ENCODE results near the gene TASP1. TPM values are rescaled to one million over a fixed set of nuclear protein-coding genes. Genes with fewer than 3 reads are reported as not detected.
A peak's percentile ranks its signal among the peaks of the same experiment; 100 is the strongest.
"Not testable (repeated sequence)": the region's sequence is repeated elsewhere in the genome, so short reads cannot be mapped to it uniquely, and the experiment has no call there.

The TASP1 gene
- total RNA-seq, 1 experiment from 2014 or later: 27.4 TPM

DNA sequence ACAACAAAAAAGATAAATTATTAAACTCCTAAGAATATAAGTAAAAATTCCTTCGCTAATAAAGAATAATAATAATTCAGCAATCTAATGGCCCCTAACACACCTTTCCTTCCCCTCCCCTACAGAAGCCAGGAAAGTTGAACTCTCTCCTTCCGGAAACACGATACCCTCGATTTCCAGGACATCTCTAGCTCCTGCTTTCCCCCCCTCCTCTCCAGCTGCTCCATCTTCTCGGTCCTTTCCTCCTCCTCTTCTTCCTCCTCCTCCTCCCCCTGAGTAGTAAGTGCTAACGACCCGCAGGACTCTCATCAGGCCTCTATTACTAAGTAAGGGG lies 603 bp downstream of the TASP1 start:
- peak in 1 of 2 experiments; percentile 42 for DNase-seq
- intact Hi-C loops (cut with micrococcal nuclease; ENCODE audit: unreplicated experiment): loop anchor here (1.0 to 10.0 kb wide), 3 partner anchors 43 to 357 kb away; partner anchors contain the start of genes MACROD2 and SEL1L2

DNA sequence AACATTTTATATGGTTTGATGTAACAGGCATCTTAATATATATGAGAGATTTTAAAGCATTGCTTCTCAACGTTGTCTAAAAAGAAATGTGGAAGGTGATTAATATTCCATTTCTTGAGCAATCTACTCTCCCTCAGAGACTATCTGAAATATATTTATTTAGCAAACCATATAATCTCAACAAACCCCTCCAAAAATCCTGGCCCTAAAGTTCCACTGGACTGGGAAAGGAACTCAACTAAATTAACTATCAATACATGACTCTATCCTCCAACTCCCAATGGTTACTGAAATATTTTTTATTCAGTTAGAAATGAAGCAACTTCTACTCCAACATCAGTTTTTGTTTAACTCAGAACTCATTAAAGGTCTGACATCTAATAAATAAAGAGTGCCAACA lies 6.3 kb downstream of the TASP1 start:
- POLR2A ChIA-PET: no interaction called here
- DNase-seq: no peak
- no peaks in the 10 kb centered on the region for H3K36me3 ChIP-seq (ENCODE audit: control insufficient read depth, insufficient read depth, low read length)
- Mint-ChIP-seq H3K36me3 (ENCODE audit: insufficient read depth, unreplicated experiment) (peaks cover 6% of the 10 kb centered on the region), H3K4me3 (ENCODE audit: unreplicated experiment) (no peak overlapping the region), H3K9me3 (ENCODE audit: unreplicated experiment) (no peaks in the 10 kb centered on the region), H3K27ac (ENCODE audit: unreplicated experiment) (no peak overlapping the region), H3K27me3 (ENCODE audit: insufficient read depth, unreplicated experiment) (no peaks in the 10 kb centered on the region), H3K4me1 (ENCODE audit: low read depth, unreplicated experiment) (peaks cover 9% of the 10 kb centered on the region)
- intact Hi-C loops (cut with micrococcal nuclease; ENCODE audit: unreplicated experiment): loop anchor here (10.0 kb wide), 1 partner anchor 362 kb away; the partner anchor contains the start of genes MACROD2 and SEL1L2
- TF ChIP-seq, protein P1, sequence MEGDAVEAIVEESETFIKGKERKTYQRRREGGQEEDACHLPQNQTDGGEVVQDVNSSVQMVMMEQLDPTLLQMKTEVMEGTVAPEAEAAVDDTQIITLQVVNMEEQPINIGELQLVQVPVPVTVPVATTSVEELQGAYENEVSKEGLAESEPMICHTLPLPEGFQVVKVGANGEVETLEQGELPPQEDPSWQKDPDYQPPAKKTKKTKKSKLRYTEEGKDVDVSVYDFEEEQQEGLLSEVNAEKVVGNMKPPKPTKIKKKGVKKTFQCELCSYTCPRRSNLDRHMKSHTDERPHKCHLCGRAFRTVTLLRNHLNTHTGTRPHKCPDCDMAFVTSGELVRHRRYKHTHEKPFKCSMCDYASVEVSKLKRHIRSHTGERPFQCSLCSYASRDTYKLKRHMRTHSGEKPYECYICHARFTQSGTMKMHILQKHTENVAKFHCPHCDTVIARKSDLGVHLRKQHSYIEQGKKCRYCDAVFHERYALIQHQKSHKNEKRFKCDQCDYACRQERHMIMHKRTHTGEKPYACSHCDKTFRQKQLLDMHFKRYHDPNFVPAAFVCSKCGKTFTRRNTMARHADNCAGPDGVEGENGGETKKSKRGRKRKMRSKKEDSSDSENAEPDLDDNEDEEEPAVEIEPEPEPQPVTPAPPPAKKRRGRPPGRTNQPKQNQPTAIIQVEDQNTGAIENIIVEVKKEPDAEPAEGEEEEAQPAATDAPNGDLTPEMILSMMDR (IDR thresholded peaks at IDR 0.05; ENCODE audit: insufficient read depth in 1 of 2, low read depth in 1 of 2, low read length in 1 of 2, severe bottlenecking in 1 of 2, unreplicated experiment in 1 of 2): no peak
- no peaks in the 10 kb centered on the region for H3K27me3 ChIP-seq (replicated peaks; ENCODE audit: control insufficient read depth, insufficient read depth, low read length)
- H3K9me3 ChIP-seq: no peaks in the 10 kb centered on the region
- no peak overlapping the region for H3K4me3 ChIP-seq (ENCODE audit: low read depth, low read length)
- CTCF ChIA-PET: no interaction called here
- peaks cover 11% of the 10 kb centered on the region for H3K4me1 ChIP-seq
- BruUV-seq (replicated peaks): no TSS peak

More for the DNA sequence above, 603 bp downstream of the TASP1 start:
- H3K9me3 ChIP-seq: no peaks in the 10 kb centered on the region
- Mint-ChIP-seq H3K27me3 (ENCODE audit: insufficient read depth, unreplicated experiment) (no peaks in the 10 kb centered on the region), H3K36me3 (ENCODE audit: insufficient read depth, unreplicated experiment) (peaks cover 7% of the 10 kb centered on the region), H3K27ac (ENCODE audit: unreplicated experiment) (peak overlapping the region; percentile 85), H3K9me3 (ENCODE audit: unreplicated experiment) (no peaks in the 10 kb centered on the region), H3K4me1 (ENCODE audit: low read depth, unreplicated experiment) (peaks cover 6% of the 10 kb centered on the region), H3K4me3 (ENCODE audit: unreplicated experiment) (peak overlapping the region; percentile 86)
- no TSS peak for BruUV-seq (replicated peaks)
- POLR2A ChIA-PET: interaction anchor here (0.7 kb wide), 1 partner anchor 132 kb away, joined by 3 read pairs; no protein-coding TSS in a partner anchor
- H3K4me3 ChIP-seq (ENCODE audit: low read depth, low read length): peak overlapping the region; percentile 84
- no peaks in the 10 kb centered on the region for H3K36me3 ChIP-seq (ENCODE audit: control insufficient read depth, insufficient read depth, low read length)
- H3K4me1 ChIP-seq: peaks cover 10% of the 10 kb centered on the region; the same call in 1 of the 2 replicates
- TF ChIP-seq, protein P1 (IDR thresholded peaks at IDR 0.05; ENCODE audit: insufficient read depth in 1 of 2, low read depth in 1 of 2, low read length in 1 of 2, severe bottlenecking in 1 of 2, unreplicated experiment in 1 of 2): no peak
- CTCF ChIA-PET: interaction anchor here (0.7 kb wide), 1 partner anchor 24 kb away, joined by 3 read pairs; no protein-coding TSS in a partner anchor
- H3K27me3 ChIP-seq (replicated peaks; ENCODE audit: control insufficient read depth, insufficient read depth, low read length): no peaks in the 10 kb centered on the region

DNA sequence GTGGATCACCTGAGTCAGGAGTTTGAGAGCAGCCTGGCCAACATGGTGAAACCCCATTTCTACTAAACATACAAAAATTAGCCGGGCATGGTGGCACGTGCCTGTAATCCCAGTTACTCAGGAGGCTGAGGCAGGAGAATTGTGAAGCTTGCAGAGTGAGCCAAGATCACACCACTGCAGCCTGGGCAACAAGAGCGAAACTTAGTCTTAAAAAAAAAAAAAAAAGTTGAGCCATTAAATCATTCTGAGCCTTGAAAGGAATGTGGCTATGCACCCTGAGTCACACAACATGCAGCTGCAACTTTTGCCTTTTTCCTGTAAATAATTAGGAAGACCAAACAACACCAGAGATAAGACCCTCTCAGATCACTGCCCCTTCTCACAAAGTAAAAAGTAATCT lies 11.2 kb downstream of the TASP1 start:
- H3K9me3 Mint-ChIP-seq (ENCODE audit: unreplicated experiment); H3K36me3 Mint-ChIP-seq (ENCODE audit: insufficient read depth, unreplicated experiment); H3K4me1 ChIP-seq; intact Hi-C loops (cut with micrococcal nuclease; ENCODE audit: unreplicated experiment); BruUV-seq (replicated peaks); H3K27me3 ChIP-seq (replicated peaks; ENCODE audit: control insufficient read depth, insufficient read depth, low read length); H3K36me3 ChIP-seq (ENCODE audit: control insufficient read depth, insufficient read depth, low read length); H3K4me1 Mint-ChIP-seq (ENCODE audit: low read depth, unreplicated experiment); CTCF ChIA-PET; H3K27me3 Mint-ChIP-seq (ENCODE audit: insufficient read depth, unreplicated experiment); POLR2A ChIA-PET; H3K9me3 ChIP-seq; H3K27ac Mint-ChIP-seq (ENCODE audit: unreplicated experiment); H3K4me3 ChIP-seq (ENCODE audit: low read depth, low read length); H3K4me3 Mint-ChIP-seq (ENCODE audit: unreplicated experiment); DNase-seq: not testable (repeated sequence)

DNA sequence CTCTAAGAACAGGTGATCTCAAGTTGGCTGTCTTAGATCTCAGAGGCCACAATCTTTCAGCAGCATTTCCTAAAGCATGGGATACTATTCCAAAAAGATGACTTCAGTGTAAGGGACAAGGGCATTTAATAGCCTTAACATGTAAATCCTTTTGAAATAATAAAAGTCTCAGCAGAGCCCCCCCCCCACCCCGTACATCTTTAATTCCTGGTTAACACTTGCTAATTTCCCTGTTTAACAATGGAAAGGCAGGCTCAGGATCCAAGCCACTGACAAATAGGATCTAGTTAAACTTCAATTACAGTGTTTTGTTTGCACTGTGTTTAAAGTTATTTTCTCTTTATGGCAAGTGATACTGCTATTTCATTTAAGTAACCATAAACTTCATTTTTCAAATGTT lies 12.0 kb downstream of the TASP1 start:
- DNase-seq: no peak
- H3K36me3 ChIP-seq (ENCODE audit: control insufficient read depth, insufficient read depth, low read length): no peaks in the 10 kb centered on the region
- H3K4me3 Mint-ChIP-seq (ENCODE audit: unreplicated experiment): no peak overlapping the region
- no peaks in the 10 kb centered on the region for H3K9me3 ChIP-seq
- H3K4me1 ChIP-seq: peaks cover 10% of the 10 kb centered on the region; the same call in 1 of the 2 replicates
- BruUV-seq (replicated peaks): no TSS peak
- intact Hi-C loops (cut with micrococcal nuclease; ENCODE audit: unreplicated experiment): no loop called here
- H3K36me3 Mint-ChIP-seq (ENCODE audit: insufficient read depth, unreplicated experiment): peaks cover 12% of the 10 kb centered on the region
- no peak overlapping the region for H3K27ac Mint-ChIP-seq (ENCODE audit: unreplicated experiment)
- TF ChIP-seq, protein P1 (IDR thresholded peaks at IDR 0.05; ENCODE audit: insufficient read depth in 1 of 2, low read depth in 1 of 2, low read length in 1 of 2, severe bottlenecking in 1 of 2, unreplicated experiment in 1 of 2): no peak
- H3K27me3 ChIP-seq (replicated peaks; ENCODE audit: control insufficient read depth, insufficient read depth, low read length): no peaks in the 10 kb centered on the region
- H3K27me3 Mint-ChIP-seq (ENCODE audit: insufficient read depth, unreplicated experiment): no peaks in the 10 kb centered on the region
- H3K9me3 Mint-ChIP-seq (ENCODE audit: unreplicated experiment): no peaks in the 10 kb centered on the region
- ChIA-PET POLR2A (no interaction called here), CTCF (no interaction called here)
- peaks cover 6% of the 10 kb centered on the region for H3K4me1 Mint-ChIP-seq (ENCODE audit: low read depth, unreplicated experiment)
- H3K4me3 ChIP-seq (ENCODE audit: low read depth, low read length): no peak overlapping the region

Data from Caco-2 (cell line).